Upper lobe of left lung (tissue), 4 donors: ENCODE data around the gene C4B.
A peak's percentile ranks its signal among the peaks of the same experiment; 100 is the strongest.

Source experiments
- EP300 ChIP-seq, 4 donors: sonication (generic); formaldehyde crosslinking; IDR thresholded peaks; one replicate each; pipeline ENCODE4 v1.5.1; 2017; ENCODE audit warnings: antibody characterized with exemption in 4 of 4, control low read depth in 2 of 4
- POLR2A ChIP-seq, 4 donors: fragments of 450-650 bp; IDR thresholded peaks; one replicate each; pipeline ENCODE4 v1.5.1; 2016 to 2017; ENCODE audit warnings: antibody characterized with exemption in 4 of 4, mild to moderate bottlenecking in 2 of 4
- POLR2AphosphoS5 ChIP-seq, 2 donors: sonication (generic); formaldehyde crosslinking; IDR thresholded peaks; one replicate each; pipeline ENCODE4 v1.5.1; 2017; ENCODE audit warnings: antibody characterized with exemption in 2 of 2
- TF ChIP-seq, protein P1 (sequence below), 6 experiments: fragments of 450-650 bp in 4 of 6; fragments of 200-600 bp in 2 of 6; sonication (generic) in 2 of 6; IDR thresholded peaks; one replicate each; pipeline ENCODE4 v1.5.1; 2016 to 2019; ENCODE audit warnings: antibody characterized with exemption in 6 of 6

GRCh38 chr6:32082935-32083334, 68.3 kb downstream of the C4B start:
- peak; percentile 37 to 52 for TF ChIP-seq POLR2AphosphoS5 (IDR thresholded peaks at IDR 0.05)
- TF ChIP-seq, protein P1, sequence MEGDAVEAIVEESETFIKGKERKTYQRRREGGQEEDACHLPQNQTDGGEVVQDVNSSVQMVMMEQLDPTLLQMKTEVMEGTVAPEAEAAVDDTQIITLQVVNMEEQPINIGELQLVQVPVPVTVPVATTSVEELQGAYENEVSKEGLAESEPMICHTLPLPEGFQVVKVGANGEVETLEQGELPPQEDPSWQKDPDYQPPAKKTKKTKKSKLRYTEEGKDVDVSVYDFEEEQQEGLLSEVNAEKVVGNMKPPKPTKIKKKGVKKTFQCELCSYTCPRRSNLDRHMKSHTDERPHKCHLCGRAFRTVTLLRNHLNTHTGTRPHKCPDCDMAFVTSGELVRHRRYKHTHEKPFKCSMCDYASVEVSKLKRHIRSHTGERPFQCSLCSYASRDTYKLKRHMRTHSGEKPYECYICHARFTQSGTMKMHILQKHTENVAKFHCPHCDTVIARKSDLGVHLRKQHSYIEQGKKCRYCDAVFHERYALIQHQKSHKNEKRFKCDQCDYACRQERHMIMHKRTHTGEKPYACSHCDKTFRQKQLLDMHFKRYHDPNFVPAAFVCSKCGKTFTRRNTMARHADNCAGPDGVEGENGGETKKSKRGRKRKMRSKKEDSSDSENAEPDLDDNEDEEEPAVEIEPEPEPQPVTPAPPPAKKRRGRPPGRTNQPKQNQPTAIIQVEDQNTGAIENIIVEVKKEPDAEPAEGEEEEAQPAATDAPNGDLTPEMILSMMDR (IDR thresholded peaks at IDR 0.05), result no peak
- TF ChIP-seq EP300 (IDR thresholded peaks at IDR 0.05), result peak in 1 of 4 donors; percentile 3
- no peak for TF ChIP-seq POLR2A (IDR thresholded peaks at IDR 0.05)
